ENCODE results near the gene MACROD1.
"Not testable (repeated sequence)": the region's sequence is repeated elsewhere in the genome, so short reads cannot be mapped to it uniquely, and the experiment has no call there.

The MACROD1 gene

GRCh38 chr11:64185175-64185692 is 19.3 kb upstream of the MACROD1 start:
- DNase-seq, result no peak

GRCh38 chr11:64183890-64184289 is 18.0 kb upstream of the MACROD1 start:
- DNase-seq, result no peak

GRCh38 chr11:64181506-64182411 is 15.8 kb upstream of the MACROD1 start:
- peak; percentile 71 for DNase-seq

- DNase-seq, result no peak
Measured at GRCh38 chr11:64180891-64181290, 15.0 kb upstream of the MACROD1 start.

GRCh38 chr11:64178951-64179639 is 13.2 kb upstream of the MACROD1 start:
- DNase-seq, result no peak

GRCh38 chr11:64178203-64178602 is 12.3 kb upstream of the MACROD1 start:
- DNase-seq, result no peak

GRCh38 chr11:64176751-64177150 is 10.8 kb upstream of the MACROD1 start:
- DNase-seq, result no peak

- DNase-seq, result no peak
Measured at GRCh38 chr11:64173616-64174355, 7.9 kb upstream of the MACROD1 start.

GRCh38 chr11:64170419-64170818 is 4.5 kb upstream of the MACROD1 start:
- no peak for DNase-seq

- peak; percentile 37 for DNase-seq
Measured at GRCh38 chr11:64165481-64165841, 452 bp downstream of the MACROD1 start.

GRCh38 chr11:64164392-64165312 is 1.3 kb downstream of the MACROD1 start:
- DNase-seq, result no peak

- DNase-seq, result no peak
Measured at GRCh38 chr11:64163951-64164350, 2.0 kb downstream of the MACROD1 start.

GRCh38 chr11:64162769-64163168 is 3.1 kb downstream of the MACROD1 start:
- DNase-seq, result not testable (repeated sequence)

GRCh38 chr11:64161037-64161436 is 4.9 kb downstream of the MACROD1 start:
- DNase-seq, result no peak

- no peak for DNase-seq
Measured at GRCh38 chr11:64157631-64158394, 8.1 kb downstream of the MACROD1 start.

GRCh38 chr11:64156235-64157011 is 9.5 kb downstream of the MACROD1 start:
- no peak for DNase-seq

- DNase-seq, result no peak
Measured at GRCh38 chr11:64153812-64154211, 12.1 kb downstream of the MACROD1 start.

GRCh38 chr11:64152841-64153691 is 12.8 kb downstream of the MACROD1 start:
- DNase-seq, result peak; percentile 78

- no peak for DNase-seq
Measured at GRCh38 chr11:64151337-64151736, 14.6 kb downstream of the MACROD1 start.
